IMR-90 (cell line): ENCODE measurements around the gene ESR1. TPM values are rescaled to one million over a fixed set of nuclear protein-coding genes. Genes with fewer than 3 reads are reported as not detected.

Source experiments
- ATAC-seq: fragments of 200-7000 bp; cut with Tn5 transposase; 2 replicates; pipeline ENCODE4 v1.9.1; 2020; ENCODE audit warnings: low read depth, mild to moderate bottlenecking, moderate library complexity
- BruUV-seq: library from RNA; stranded (reverse); fragments of 400-500 nt; replicated peaks from 2 replicates; lab custom pipeline; 2021; lab: Mats Ljungman, UMichigan
- CTCF ChIA-PET: fragments of 300-600 bp; formaldehyde crosslinking; extraction: SDS; loops from one replicate; lab custom pipeline; 2021; ENCODE audit warnings: antibody characterized with exemption; lab: Yijun Ruan, JAX
- POLR2A ChIA-PET: fragments of 300-600 bp; sonication (Branson Sonifier 250); formaldehyde crosslinking; loops from one replicate; lab custom pipeline; 2022; ENCODE audit warnings: antibody characterized with exemption; ENCODE audit not compliant: unreplicated experiment; lab: Charles Lee
- DNase-seq: peaks from one replicate; pipeline ENCODE4 v3.0.0; 2013
- H2AFZ ChIP-seq: replicated peaks from 2 replicates; pipeline ENCODE3; 2013; ENCODE audit warnings: low read length, mild to moderate bottlenecking; ENCODE audit not compliant: poor library complexity
- H2AK5ac ChIP-seq: 2 replicates; pipeline ENCODE4 v1.6.1; 2013; ENCODE audit warnings: low read depth, low read length, inconsistent platforms
- H2AK9ac ChIP-seq: replicated peaks from 2 replicates; pipeline ENCODE3; 2013; ENCODE audit warnings: mild to moderate bottlenecking, low read depth, low read length, moderate library complexity; ENCODE audit not compliant: poor library complexity
- H2BK120ac ChIP-seq: 2 replicates; pipeline ENCODE4 v1.6.1; 2013; ENCODE audit warnings: low read depth, low read length, inconsistent platforms
- H2BK15ac ChIP-seq: 3 replicates; pipeline ENCODE4 v1.6.1; 2013; ENCODE audit warnings: low read depth, low read length, inconsistent platforms
- H2BK20ac ChIP-seq: 2 replicates; pipeline ENCODE4 v1.6.1; 2013; ENCODE audit warnings: low read depth, mild to moderate bottlenecking, inconsistent platforms, low read length, moderate library complexity
- H2BK5ac ChIP-seq: 2 replicates; pipeline ENCODE4 v1.6.1; 2013; ENCODE audit warnings: mild to moderate bottlenecking, low read depth, low read length, inconsistent platforms; ENCODE audit not compliant: poor library complexity, severe bottlenecking
- H3K14ac ChIP-seq: replicated peaks from 2 replicates; pipeline ENCODE4 v1.6.1; 2013; ENCODE audit warnings: low read depth, low read length, inconsistent platforms
- H3K18ac ChIP-seq: 2 replicates; pipeline ENCODE4 v1.6.1; 2013; ENCODE audit warnings: low read depth, low read length, control low read depth
- H3K23ac ChIP-seq: 2 replicates; pipeline ENCODE4 v1.6.1; 2013; ENCODE audit warnings: low read depth, low read length, inconsistent platforms
- H3K27ac ChIP-seq: 2 replicates; pipeline ENCODE4 v1.5.1; 2013; ENCODE audit warnings: mild to moderate bottlenecking, control low read depth, low read length; ENCODE audit not compliant: insufficient read depth
- H3K27me3 ChIP-seq: 2 replicates; pipeline ENCODE4 v1.6.1; 2013; ENCODE audit warnings: low read length; ENCODE audit not compliant: control insufficient read depth, insufficient read depth
- H3K36me3 ChIP-seq: 2 replicates; pipeline ENCODE4 v1.6.1; 2013; ENCODE audit warnings: low read length, mixed read lengths; ENCODE audit not compliant: control insufficient read depth, insufficient read depth
- H3K4ac ChIP-seq: 2 replicates; pipeline ENCODE4 v1.6.1; 2013; ENCODE audit warnings: low read depth, low read length, inconsistent platforms
- H3K4me1 ChIP-seq: 2 replicates; pipeline ENCODE4 v1.6.1; 2013; ENCODE audit warnings: low read length, mixed read lengths; ENCODE audit not compliant: control insufficient read depth, insufficient read depth
- H3K4me2 ChIP-seq: 2 replicates; pipeline ENCODE4 v1.6.1; 2013; ENCODE audit warnings: low read depth, mild to moderate bottlenecking, control low read depth, low read length, moderate library complexity
- H3K4me3 ChIP-seq: 2 replicates; pipeline ENCODE4 v1.5.1; 2013; ENCODE audit warnings: low read depth, mild to moderate bottlenecking, control low read depth, low read length, moderate library complexity; ENCODE audit not compliant: insufficient read depth
- H3K56ac ChIP-seq: 2 replicates; pipeline ENCODE4 v1.6.1; 2013; ENCODE audit warnings: low read length, inconsistent platforms; ENCODE audit not compliant: insufficient read depth; ENCODE audit errors: extremely low read depth
- H3K79me1 ChIP-seq, 2 experiments: 2 replicates each; pipeline ENCODE4 v1.6.1; 2013; ENCODE audit warnings: low read length in 2 of 2, inconsistent platforms in 1 of 2, low read depth in 1 of 2
- H3K9ac ChIP-seq: 2 replicates; pipeline ENCODE4 v1.6.1; 2013; ENCODE audit warnings: low read depth, low read length, control low read depth
- H3K9me1 ChIP-seq: 2 replicates; pipeline ENCODE4 v1.6.1; 2013; ENCODE audit warnings: low read length, inconsistent platforms; ENCODE audit not compliant: insufficient read depth
- H3K9me3 ChIP-seq: 2 replicates; pipeline ENCODE4 v1.6.1; 2013; ENCODE audit warnings: low read length; ENCODE audit not compliant: control insufficient read depth, insufficient read depth
- H4K20me1 ChIP-seq: 2 replicates; pipeline ENCODE4 v1.6.1; 2013; ENCODE audit warnings: low read length, inconsistent platforms; ENCODE audit not compliant: insufficient read depth
- H4K5ac ChIP-seq: 2 replicates; pipeline ENCODE4 v1.6.1; 2013; ENCODE audit warnings: mild to moderate bottlenecking, low read depth, low read length, control low read depth
- H4K8ac ChIP-seq, 2 experiments: 2 replicates each; pipeline ENCODE4 v1.6.1; 2013; ENCODE audit warnings: low read depth in 2 of 2, low read length in 2 of 2, control low read depth in 1 of 2, inconsistent platforms in 1 of 2
- H4K91ac ChIP-seq: 2 replicates; pipeline ENCODE4 v1.6.1; 2013; ENCODE audit warnings: low read depth, low read length, inconsistent platforms; ENCODE audit not compliant: insufficient read depth
- FOS ChIP-seq: fragments of 150-350 bp; IDR thresholded peaks from 2 replicates; pipeline ENCODE4 v1.6.1; 2016; ENCODE audit warnings: low read depth, low read length
- RCOR1 ChIP-seq: IDR thresholded peaks from 2 replicates; pipeline ENCODE4 v1.6.1; 2012; ENCODE audit warnings: mild to moderate bottlenecking, low read length, improper control_type of control experiment; ENCODE audit not compliant: insufficient replicate concordance
- WGBS, 2 experiments: methylation state at CpG; one replicate each; pipeline versions ENCODE4 v1.1.5 to v1.1.7; 2013; ENCODE audit warnings: missing lambda C conversion rate in 2 of 2; ENCODE audit not compliant: insufficient read length in 1 of 2; ENCODE audit errors: extremely low coverage in 2 of 2; 5-methylcytosine and 5-hydroxymethylcytosine counted together
- dilution Hi-C: fragments of 300-500 bp; cut with HindIII; formaldehyde crosslinking; loops from one replicate; pipeline ENCODE4 v1.14.3; 2018; ENCODE audit warnings: low sequenced_read_pairs; ENCODE audit not compliant: unreplicated experiment
- in situ Hi-C: fragments of 300-500 bp; cut with MboI; formaldehyde crosslinking; loops from 3 replicates; pipeline ENCODE4 v1.14.3; 2019; ENCODE audit warnings: low sequenced_read_pairs, inconsistent platforms, mixed read lengths
- intact Hi-C: fragments of 100-400 bp; cut with micrococcal nuclease; formaldehyde crosslinking; loops from 2 replicates; pipeline ENCODE4 v1.10.0; 2022
- polyA plus RNA-seq, 3 experiments: library from polyadenylated mRNA; depleted of rRNA; stranded (reverse); fragments of >200 nt; gene quantifications; 2 replicates each; pipeline ENCODE4 v1.2.3, GENCODE V29; 2012; ENCODE audit warnings: low replicate concordance in 1 of 3
- total RNA-seq: library from RNA; depleted of rRNA; stranded (reverse); fragments of >200 nt; gene quantifications from 2 replicates; pipeline ENCODE4 v1.2.3, GENCODE V29; 2012

Gene ESR1
- total and polyA plus RNA-seq, 2 of the 4 experiments (the other 2 are of a cell fraction), result not detected

DNA sequence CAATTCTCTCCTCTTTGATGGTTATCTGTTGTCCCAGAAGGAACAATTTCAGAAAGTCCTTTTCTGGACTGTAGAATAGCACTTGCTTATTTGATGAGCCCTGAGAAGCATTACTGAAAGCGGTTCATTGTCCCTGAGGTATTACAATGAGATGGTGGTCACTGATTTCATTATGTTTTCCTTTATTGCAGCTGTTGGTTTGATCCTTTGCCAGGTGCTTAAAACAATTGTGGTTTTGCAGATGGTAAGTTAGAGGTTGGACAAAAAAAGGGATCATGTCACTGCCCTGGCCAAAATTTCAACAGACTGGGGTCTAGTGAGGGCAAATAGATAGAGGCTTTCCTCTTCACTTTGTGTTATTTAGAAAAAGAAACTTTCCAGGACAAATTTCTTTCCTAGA, 61.9 kb downstream of the ESR1 start:
- no peak overlapping the region for H3K14ac ChIP-seq
- no peak overlapping the region for H2BK5ac ChIP-seq
- no peak for TF ChIP-seq FOS
- TF ChIP-seq RCOR1, result no peak
- H3K4me2 ChIP-seq, result no peak overlapping the region
- BruUV-seq, result no TSS peak
- dilution Hi-C loops (no loop called here), intact Hi-C loops (no loop called here), in situ Hi-C loops (no loop called here)
- no peak overlapping the region for H3K23ac ChIP-seq
- H4K8ac ChIP-seq, result no peak overlapping the region
- no peaks in the 10 kb centered on the region for H3K27me3 ChIP-seq
- no peak overlapping the region for H2BK120ac ChIP-seq
- H2BK15ac ChIP-seq, result no peak overlapping the region
- no peak overlapping the region for H2AK5ac ChIP-seq
- no peak overlapping the region for H4K5ac ChIP-seq
- no peak overlapping the region for H3K18ac ChIP-seq
- no peak overlapping the region for H3K27ac ChIP-seq
- no peak overlapping the region for H2BK20ac ChIP-seq
- POLR2A ChIA-PET, result no interaction called here
- no peak overlapping the region for H3K56ac ChIP-seq
- H3K9me1 ChIP-seq, result no peaks in the 10 kb centered on the region
- H3K4me1 ChIP-seq, result no peaks in the 10 kb centered on the region
- CTCF ChIA-PET, result no interaction called here
- no peak overlapping the region for H3K9ac ChIP-seq
- no peaks in the 10 kb centered on the region for H3K79me1 ChIP-seq
- no peak overlapping the region for H3K4ac ChIP-seq
- H2AK9ac ChIP-seq, result no peak overlapping the region
- H2AFZ ChIP-seq, result no peak overlapping the region
- no peak overlapping the region for H4K91ac ChIP-seq
- DNase-seq, result no peak
- H3K4me3 ChIP-seq, result no peak overlapping the region
- WGBS, 2 experiments, result 60% methylated on average over 1 of the region's 1 CpG; no CpG with 5 or more reads in 1 of the 2 experiments
- ATAC-seq, result no peak
- peaks cover 7% of the 10 kb centered on the region; the same call in 1 of the 2 replicates for H3K9me3 ChIP-seq
- H4K20me1 ChIP-seq, result no peaks in the 10 kb centered on the region
- no peaks in the 10 kb centered on the region for H3K36me3 ChIP-seq
